ENCODE data around the gene RPEL1.
"Not testable (repeated sequence)": the region's sequence is repeated elsewhere in the genome, so short reads cannot be mapped to it uniquely, and the experiment has no call there.

Gene RPEL1

DNA sequence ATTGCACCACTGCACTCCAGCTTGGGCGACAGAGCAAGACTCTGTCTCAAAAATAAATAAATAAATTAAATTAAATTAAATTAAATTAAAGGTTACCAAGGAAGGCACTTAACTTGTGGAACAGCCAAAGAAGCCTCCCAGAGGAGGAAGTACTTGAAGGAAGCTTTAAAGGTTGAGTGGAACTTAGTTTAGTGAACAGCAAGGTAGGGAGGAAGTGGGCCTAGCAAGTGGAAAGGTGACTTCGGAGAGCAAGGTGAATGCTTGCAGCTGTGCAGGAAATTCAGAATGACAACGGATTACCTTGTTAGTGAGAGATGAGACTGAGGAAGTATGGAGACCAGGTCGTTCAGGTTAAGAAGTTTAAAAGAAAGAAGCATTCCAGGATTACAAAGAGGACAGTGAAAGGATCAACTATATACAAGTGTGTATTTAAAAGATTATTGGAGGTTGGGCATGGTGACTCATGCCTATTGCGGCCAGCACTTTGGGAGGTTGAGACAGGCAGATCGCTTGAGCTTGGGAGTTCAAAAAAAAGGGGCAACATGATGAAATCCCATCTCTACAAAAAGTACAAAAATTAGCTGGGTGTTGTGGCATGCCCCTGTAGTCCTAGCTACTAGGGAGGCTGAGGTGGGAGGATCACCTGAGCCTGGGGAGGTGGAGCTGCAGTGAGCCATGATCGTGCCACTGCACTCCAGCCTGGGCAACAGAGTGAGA lies 12.8 kb upstream of the RPEL1 start:
- no peak for DNase-seq (ENCODE audit: low spot score)

- no peak for DNase-seq (ENCODE audit: low spot score)
These were observed 9.9 kb upstream of the RPEL1 start for GRCh38 chr10:103235775-103236174.

DNA sequence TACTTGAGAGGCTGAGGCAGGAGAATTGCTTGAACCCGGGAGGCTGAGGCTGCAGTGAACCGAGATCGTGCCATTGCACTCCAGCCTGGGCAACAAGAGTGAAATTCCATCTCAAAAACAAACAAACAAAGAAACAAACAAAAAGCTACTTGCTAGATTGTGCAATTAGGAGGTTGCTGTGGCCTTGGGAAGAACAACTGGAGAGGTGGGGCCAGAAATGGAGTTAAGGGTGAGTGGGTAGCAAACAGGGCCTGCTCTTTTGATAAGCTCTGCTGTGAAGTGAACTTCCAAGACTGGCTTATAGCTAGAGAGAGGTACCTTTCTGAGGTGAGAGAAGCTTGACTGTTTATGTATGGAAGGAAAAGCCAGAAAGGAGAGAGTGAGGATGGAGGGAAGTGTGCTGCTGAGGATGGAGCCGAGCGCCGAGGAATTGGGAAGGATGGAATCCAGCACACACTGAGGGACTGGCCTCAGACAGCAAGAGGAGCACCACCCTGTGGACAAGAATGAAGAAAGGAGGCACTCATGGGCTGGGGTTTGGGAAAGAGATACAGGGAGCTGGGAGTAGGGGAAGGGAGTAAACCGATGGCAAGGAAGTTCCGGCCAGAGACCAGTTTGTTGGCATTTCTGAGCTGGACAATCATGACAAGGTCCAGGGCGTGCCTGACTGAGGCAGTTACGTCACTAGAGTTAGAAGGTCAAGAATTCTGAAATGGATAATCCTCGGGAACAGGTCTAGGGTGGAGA lies 7.0 kb upstream of the RPEL1 start:
- DNase-seq (ENCODE audit: low spot score): peak; percentile 82

- DNase-seq (ENCODE audit: low spot score): peak; percentile 66
These were observed 4.2 kb upstream of the RPEL1 start for GRCh38 chr10:103241262-103242011.

DNA sequence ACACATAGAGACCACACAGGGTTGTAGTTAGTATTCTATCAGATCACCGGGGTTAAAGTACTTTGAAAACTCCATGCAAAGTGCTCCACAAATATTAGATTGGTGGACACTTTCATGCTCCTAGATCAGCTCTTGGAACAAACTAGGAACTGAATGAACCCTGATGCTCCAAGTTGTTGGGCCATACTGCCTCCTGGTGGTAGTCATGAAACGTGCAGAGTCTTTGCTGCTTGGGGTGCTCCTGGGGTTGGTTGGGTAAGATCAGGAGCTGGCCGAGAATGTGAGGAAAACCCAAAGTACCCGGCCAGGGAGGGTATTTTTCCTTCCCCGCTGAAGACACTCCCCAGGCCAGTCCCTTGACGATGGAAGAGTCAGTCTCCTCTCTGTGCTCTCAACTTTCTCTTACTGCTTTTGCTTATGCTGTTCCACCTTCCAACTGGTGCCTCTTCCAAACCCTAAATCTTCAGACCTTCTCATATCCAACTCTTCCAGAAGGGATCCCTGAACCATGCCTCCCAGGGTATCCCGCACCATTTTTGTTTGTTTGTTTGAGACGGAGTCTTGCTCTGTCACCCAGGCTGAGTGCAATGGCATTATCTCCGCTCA lies 918 bp upstream of the RPEL1 start:
- peak; percentile 80 for DNase-seq (ENCODE audit: low spot score)

DNA sequence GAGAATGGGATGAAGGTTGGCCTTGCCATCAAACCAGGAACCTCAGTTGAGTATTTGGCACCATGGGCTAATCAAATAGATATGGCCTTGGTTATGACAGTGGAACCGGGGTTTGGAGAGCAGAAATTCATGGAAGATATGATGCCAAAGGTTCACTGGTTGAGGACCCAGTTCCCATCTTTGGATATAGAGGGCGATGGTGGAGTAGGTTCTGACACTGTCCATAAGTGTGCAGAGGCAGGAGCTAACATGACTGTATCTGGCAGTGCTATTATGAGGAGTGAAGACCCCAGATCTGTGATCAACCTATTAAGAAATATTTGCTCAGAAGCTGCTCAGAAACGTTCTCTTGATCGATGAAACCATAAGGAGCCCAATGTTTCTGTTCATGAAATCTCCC lies 637 bp downstream of the RPEL1 start:
- no peak for DNase-seq (ENCODE audit: low spot score)

- no peak for DNase-seq (ENCODE audit: low spot score)
These were observed 8.4 kb downstream of the RPEL1 start for GRCh38 chr10:103254113-103254512.

DNA sequence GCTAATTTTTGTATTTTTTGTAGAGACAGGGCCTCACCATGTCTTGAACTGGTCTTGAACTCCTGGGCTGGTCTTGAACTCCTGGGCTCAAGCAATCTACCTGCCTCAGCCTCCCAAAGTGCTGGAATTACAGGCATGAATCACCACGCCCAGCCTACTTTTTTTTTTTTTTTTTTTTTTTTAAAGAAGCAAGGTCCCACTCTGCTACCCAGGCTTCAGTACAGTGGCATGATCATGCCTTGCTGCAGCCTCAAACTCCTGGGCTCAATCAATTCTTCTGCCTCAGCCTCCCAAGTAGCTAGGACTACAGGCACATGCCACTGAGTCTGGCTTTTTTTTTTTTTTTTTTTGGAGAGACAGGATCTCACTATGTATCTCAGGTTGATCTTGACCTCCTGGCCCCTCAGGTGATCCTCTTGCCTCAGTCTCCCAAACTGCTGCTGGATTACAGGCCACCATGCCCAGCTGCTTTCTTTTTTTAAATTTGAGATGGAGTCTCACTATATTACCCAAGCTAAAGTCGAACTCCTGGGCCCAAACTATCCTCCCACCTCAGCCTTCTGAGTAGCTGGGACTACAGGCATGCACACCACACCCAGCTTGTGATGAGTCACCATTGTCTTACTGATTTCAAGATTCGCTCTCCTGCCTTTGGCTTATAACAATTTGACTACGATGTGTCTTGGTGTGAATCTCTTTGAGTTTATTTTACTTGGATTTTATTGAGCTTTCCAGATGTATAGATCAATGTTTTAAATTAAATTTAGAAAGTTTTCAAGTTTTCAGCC lies 9.0 kb downstream of the RPEL1 start:
- DNase-seq (ENCODE audit: low spot score): no peak

DNA sequence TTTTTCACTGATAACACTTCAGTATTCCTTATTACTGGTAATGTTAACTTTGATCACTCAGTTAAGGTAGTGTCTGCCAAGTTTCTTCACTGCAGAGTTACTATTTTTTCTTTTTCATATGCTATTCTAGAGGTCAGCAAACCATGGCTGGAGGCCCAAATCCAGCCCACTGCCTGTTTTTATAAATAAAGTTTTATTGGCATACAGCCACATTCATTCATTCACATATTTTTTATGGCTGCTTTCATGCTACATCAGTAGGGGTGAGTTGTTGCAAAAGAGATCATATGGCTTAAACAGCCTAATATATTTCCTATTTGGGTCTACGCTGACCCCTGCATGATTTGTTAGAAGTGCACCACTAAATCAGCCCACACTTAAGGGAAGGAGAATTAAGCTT lies 10.9 kb downstream of the RPEL1 start:
- no peak for DNase-seq (ENCODE audit: low spot score)

DNA sequence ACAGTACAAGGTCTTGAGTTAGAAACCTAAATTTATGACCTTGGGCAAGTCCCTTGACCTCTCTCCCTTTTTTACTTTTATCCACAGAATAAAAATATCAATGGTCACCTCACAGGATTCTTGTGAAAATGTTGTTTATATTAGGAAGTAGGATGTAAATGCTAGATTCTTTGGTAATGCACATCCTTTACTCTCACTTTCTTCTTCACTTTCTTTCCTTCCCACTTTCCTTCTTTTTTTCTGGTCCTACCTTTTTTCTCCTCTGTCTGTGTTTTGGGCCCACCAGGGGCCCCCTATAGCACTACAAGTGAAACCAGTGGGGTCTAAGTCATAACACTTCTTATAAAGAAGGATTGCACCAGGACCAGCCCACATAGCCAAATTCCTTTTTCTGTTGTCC lies 12.1 kb downstream of the RPEL1 start:
- DNase-seq (ENCODE audit: low spot score): no peak

DNA sequence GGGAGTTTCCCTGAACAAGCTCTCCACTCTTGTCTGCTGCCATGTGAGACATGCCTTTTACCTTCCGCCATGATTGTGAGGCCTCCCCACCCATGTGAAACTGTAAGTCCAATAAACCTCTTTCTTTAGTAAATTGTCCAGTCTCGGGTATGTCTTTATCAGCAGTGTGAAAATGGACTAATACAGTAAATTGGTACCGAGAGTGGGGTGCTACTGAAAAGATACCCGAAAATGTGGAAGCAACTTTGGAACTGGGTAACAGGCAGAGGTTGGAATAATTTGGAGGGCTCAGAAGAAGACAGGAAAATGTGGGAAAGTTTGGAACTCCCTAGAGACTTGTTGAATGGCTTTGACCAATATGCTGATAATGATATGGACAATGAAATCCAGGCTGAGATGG lies 13.2 kb downstream of the RPEL1 start:
- not testable (repeated sequence) for DNase-seq (ENCODE audit: low spot score)

GRCh38 chr10:103259989-103260388 lies 14.3 kb downstream of the RPEL1 start:
- no peak for DNase-seq (ENCODE audit: low spot score)

GRCh38 chr10:103262229-103262628 lies 16.5 kb downstream of the RPEL1 start:
- no peak for DNase-seq (ENCODE audit: low spot score)

GRCh38 chr10:103265717-103266329 lies 20.1 kb downstream of the RPEL1 start:
- no peak for DNase-seq (ENCODE audit: low spot score)

GRCh38 chr10:103273041-103273441 lies 27.4 kb downstream of the RPEL1 start:
- no peak for DNase-seq (ENCODE audit: low spot score)

DNA sequence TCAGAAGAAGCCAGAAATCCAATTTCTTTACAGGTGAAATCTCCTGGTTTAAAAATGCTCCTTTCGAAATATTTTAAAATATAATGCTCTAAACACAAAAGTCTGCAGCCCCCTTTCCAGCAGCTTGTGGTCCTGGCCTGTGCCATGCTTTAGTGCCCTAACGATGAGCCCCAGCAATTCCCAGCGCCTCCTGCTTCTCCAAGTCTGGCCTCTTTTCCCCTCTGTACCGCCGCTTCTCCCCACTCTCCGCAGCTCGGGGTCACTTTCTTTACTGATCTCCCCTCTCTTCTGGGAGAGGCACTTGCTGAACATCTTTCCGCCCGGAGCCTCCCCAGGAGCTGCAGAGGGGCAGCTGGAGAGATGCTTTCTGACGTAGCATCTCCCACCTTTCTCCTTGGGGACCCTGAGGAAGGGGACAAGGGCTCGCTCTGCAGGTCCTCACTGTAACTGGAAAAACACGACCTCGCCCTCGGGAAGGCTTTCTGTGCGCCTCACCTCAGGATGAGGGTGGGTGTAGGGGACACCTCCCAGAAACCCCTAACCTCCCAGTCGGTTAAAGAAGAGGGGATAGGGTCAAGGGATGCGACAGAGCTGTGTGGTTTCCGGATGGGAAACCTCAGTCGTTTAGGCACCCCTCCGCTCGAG lies 30.7 kb downstream of the RPEL1 start:
- peak; percentile 56 for DNase-seq (ENCODE audit: low spot score)

- peak; percentile 78 for DNase-seq (ENCODE audit: low spot score)
These were observed 31.4 kb downstream of the RPEL1 start, which contains the start of gene INA for GRCh38 chr10:103276896-103277712. Gene INA, plus strand, starts transcription at chr10:103277138. Its CDS starts 74 bp downstream, at chr10:103277212.

DNA sequence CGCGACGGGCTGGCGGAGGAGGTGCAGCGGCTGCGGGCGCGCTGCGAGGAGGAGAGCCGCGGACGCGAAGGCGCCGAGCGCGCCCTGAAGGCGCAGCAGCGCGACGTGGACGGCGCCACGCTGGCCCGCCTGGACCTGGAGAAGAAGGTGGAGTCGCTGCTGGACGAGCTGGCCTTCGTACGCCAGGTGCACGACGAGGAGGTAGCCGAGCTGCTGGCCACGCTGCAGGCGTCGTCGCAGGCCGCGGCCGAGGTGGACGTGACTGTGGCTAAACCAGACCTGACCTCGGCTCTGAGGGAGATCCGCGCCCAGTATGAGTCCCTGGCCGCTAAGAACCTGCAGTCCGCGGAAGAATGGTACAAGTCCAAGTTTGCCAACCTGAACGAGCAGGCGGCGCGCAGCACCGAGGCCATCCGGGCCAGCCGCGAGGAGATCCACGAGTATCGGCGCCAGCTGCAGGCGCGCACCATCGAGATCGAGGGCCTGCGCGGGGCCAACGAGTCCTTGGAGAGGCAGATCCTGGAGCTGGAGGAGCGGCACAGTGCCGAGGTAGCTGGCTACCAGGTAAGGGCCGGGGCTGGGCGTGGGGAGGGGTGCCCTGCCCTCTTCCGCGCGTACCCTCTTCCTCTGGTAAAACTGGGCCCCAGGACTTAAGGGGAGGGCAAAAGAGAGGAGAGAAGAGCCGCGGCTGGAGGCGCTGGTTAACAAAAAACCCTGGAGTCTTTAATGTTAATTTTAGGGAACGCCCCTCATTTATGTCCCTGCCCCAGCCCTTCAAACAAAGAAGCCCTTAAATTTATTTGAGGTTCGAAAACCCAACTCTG lies 32.2 kb downstream of the RPEL1 start:
- peak; percentile 34 for DNase-seq (ENCODE audit: low spot score)

GRCh38 chr10:103278537-103278823 lies 32.8 kb downstream of the RPEL1 start:
- peak; percentile 39 for DNase-seq (ENCODE audit: low spot score)
